Adrenal gland (tissue), 5 donors: ENCODE data around the gene CDC7.
"Not testable (repeated sequence)": the region's sequence is repeated elsewhere in the genome, so short reads cannot be mapped to it uniquely, and the experiment has no call there.

Source experiments
- POLR2A ChIP-seq, 2 donors: fragments of 450-650 bp; IDR thresholded peaks; one replicate each; pipeline ENCODE4 v1.6.1; 2017; ENCODE audit warnings: antibody characterized with exemption in 2 of 2, mild to moderate bottlenecking in 2 of 2, moderate library complexity in 1 of 2
- TF ChIP-seq, protein P1 (sequence below), 6 experiments: fragments of 450-650 bp in 4 of 6; fragments of 200-600 bp in 2 of 6; sonication (generic) in 1 of 6; IDR thresholded peaks; 1 replicate in 5 of 6; 2 replicates in 1 of 6; pipeline versions ENCODE4 v1.5.1 to v1.8.0; 2016 to 2021; ENCODE audit warnings: antibody characterized with exemption in 6 of 6, mild to moderate bottlenecking in 2 of 6, moderate library complexity in 1 of 6
- donor health status: DM: no; HTN: no; CAD: no.

- not testable (repeated sequence) for TF ChIP-seq POLR2A (IDR thresholded peaks at IDR 0.05)
- TF ChIP-seq, protein P1, sequence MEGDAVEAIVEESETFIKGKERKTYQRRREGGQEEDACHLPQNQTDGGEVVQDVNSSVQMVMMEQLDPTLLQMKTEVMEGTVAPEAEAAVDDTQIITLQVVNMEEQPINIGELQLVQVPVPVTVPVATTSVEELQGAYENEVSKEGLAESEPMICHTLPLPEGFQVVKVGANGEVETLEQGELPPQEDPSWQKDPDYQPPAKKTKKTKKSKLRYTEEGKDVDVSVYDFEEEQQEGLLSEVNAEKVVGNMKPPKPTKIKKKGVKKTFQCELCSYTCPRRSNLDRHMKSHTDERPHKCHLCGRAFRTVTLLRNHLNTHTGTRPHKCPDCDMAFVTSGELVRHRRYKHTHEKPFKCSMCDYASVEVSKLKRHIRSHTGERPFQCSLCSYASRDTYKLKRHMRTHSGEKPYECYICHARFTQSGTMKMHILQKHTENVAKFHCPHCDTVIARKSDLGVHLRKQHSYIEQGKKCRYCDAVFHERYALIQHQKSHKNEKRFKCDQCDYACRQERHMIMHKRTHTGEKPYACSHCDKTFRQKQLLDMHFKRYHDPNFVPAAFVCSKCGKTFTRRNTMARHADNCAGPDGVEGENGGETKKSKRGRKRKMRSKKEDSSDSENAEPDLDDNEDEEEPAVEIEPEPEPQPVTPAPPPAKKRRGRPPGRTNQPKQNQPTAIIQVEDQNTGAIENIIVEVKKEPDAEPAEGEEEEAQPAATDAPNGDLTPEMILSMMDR (IDR thresholded peaks at IDR 0.05): not testable (repeated sequence)
Measured at GRCh38 chr1:91519167-91519566, 18.5 kb downstream of the CDC7 start.
